Astrocyte (in vitro differentiated cells and primary cell): Measurements from ENCODE around the gene ASB3.

Source experiments
- EZH2 ChIP-seq: IDR thresholded peaks from 2 replicates; pipeline ENCODE4 v1.6.1; 2012; ENCODE audit warnings: mild to moderate bottlenecking, low read length, inconsistent platforms; ENCODE audit not compliant: insufficient read depth
- TF ChIP-seq, protein P1 (sequence below): IDR thresholded peaks from 2 replicates; pipeline ENCODE4 v1.5.1; 2011; ENCODE audit warnings: low read depth, mild to moderate bottlenecking, inconsistent platforms, low read length, moderate library complexity; ENCODE audit not compliant: insufficient read depth

DNA sequence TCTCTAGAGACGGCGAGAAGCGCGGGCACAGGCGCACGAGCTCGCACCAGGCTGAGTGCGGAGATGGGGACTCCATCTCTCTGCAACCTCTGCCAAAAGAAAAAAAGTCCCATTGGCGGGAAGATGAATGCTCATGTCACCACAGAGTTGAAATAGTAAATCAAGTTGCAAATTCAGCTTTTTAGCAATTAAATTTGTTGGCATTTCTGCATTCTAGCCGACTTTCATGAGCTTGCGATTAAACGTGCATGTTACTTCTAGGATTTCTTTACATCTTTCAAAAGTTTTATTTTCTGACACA, 18.6 kb downstream of the ASB3 start:
- TF ChIP-seq, protein P1, sequence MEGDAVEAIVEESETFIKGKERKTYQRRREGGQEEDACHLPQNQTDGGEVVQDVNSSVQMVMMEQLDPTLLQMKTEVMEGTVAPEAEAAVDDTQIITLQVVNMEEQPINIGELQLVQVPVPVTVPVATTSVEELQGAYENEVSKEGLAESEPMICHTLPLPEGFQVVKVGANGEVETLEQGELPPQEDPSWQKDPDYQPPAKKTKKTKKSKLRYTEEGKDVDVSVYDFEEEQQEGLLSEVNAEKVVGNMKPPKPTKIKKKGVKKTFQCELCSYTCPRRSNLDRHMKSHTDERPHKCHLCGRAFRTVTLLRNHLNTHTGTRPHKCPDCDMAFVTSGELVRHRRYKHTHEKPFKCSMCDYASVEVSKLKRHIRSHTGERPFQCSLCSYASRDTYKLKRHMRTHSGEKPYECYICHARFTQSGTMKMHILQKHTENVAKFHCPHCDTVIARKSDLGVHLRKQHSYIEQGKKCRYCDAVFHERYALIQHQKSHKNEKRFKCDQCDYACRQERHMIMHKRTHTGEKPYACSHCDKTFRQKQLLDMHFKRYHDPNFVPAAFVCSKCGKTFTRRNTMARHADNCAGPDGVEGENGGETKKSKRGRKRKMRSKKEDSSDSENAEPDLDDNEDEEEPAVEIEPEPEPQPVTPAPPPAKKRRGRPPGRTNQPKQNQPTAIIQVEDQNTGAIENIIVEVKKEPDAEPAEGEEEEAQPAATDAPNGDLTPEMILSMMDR = no peak
- TF ChIP-seq EZH2 = no peak
